ENCODE data around the gene SH3PXD2B. TPM values are rescaled to one million over a fixed set of nuclear protein-coding genes. Genes with fewer than 3 reads are reported as not detected.
A peak's percentile ranks its signal among the peaks of the same experiment; 100 is the strongest.
"Not testable (repeated sequence)": the region's sequence is repeated elsewhere in the genome, so short reads cannot be mapped to it uniquely, and the experiment has no call there.

Gene SH3PXD2B
- total RNA-seq, 1 donor from 2014 or later = 46.2 TPM

GRCh38 chr5:172294831-172295230, 159.5 kb downstream of the SH3PXD2B start:
- intact Hi-C loops (cut with DNase I) = no loop called here
- TF ChIP-seq CTCF (IDR thresholded peaks at IDR 0.05) = no peak

GRCh38 chr5:172293745-172294342, 160.5 kb downstream of the SH3PXD2B start:
- no peaks in the 10 kb centered on the region for H3K27me3 ChIP-seq
- intact Hi-C loops (cut with DNase I) = no loop called here
- ATAC-seq (peak; percentile 52), DNase-seq (no peak)
- no peak overlapping the region for H3K27ac ChIP-seq
- H3K9me3 ChIP-seq = no peaks in the 10 kb centered on the region
- H3K36me3 ChIP-seq = no peaks in the 10 kb centered on the region
- TF ChIP-seq CTCF (IDR thresholded peaks at IDR 0.05) = no peak
- H3K4me1 ChIP-seq = peaks cover 6% of the 10 kb centered on the region
- no peak overlapping the region for H3K4me3 ChIP-seq

More at GRCh38 chr5:172294831-172295230, 159.5 kb downstream of the SH3PXD2B start:
- Histone ChIP-seq H3K36me3 (no peaks in the 10 kb centered on the region), H3K27ac (no peak overlapping the region), H3K4me3 (no peak overlapping the region), H3K4me1 (peaks cover 6% of the 10 kb centered on the region), H3K9me3 (no peaks in the 10 kb centered on the region), H3K27me3 (no peaks in the 10 kb centered on the region)
- DNase-seq = no peak
- ATAC-seq = no peak

GRCh38 chr5:172293054-172293744, 161.1 kb downstream of the SH3PXD2B start:
- ATAC-seq = peak; percentile 100
- intact Hi-C loops (cut with DNase I) = no loop called here

GRCh38 chr5:172291837-172292236, 162.5 kb downstream of the SH3PXD2B start:
- intact Hi-C loops (cut with DNase I); ATAC-seq; DNase-seq: not testable (repeated sequence)

More at GRCh38 chr5:172293054-172293744, 161.1 kb downstream of the SH3PXD2B start:
- no peak overlapping the region for H3K4me3 ChIP-seq
- peaks cover 6% of the 10 kb centered on the region for H3K4me1 ChIP-seq
- H3K36me3 ChIP-seq = no peaks in the 10 kb centered on the region
- H3K27me3 ChIP-seq = no peaks in the 10 kb centered on the region
- DNase-seq = peak; percentile 71
- no peaks in the 10 kb centered on the region for H3K9me3 ChIP-seq
- H3K27ac ChIP-seq = no peak overlapping the region
- TF ChIP-seq CTCF (IDR thresholded peaks at IDR 0.05) = peak; percentile 87

GRCh38 chr5:172288465-172288864, 165.9 kb downstream of the SH3PXD2B start:
- no peaks in the 10 kb centered on the region for H3K9me3 ChIP-seq
- no peak overlapping the region for H3K27ac ChIP-seq
- peaks cover 5% of the 10 kb centered on the region for H3K4me1 ChIP-seq
- ATAC-seq (no peak), DNase-seq (no peak)
- H3K4me3 ChIP-seq = no peak overlapping the region
- no peaks in the 10 kb centered on the region for H3K36me3 ChIP-seq
- no peak for TF ChIP-seq CTCF (IDR thresholded peaks at IDR 0.05)
- intact Hi-C loops (cut with DNase I) = loop anchor here (10.0 kb wide), 1 partner anchor 184 kb away; no protein-coding TSS in a partner anchor
- no peaks in the 10 kb centered on the region for H3K27me3 ChIP-seq

More at GRCh38 chr5:172291837-172292236, 162.5 kb downstream of the SH3PXD2B start:
- not testable (repeated sequence) for H3K36me3 ChIP-seq, H3K4me3 ChIP-seq, H3K9me3 ChIP-seq, H3K4me1 ChIP-seq, H3K27me3 ChIP-seq, H3K27ac ChIP-seq

GRCh38 chr5:172287140-172287539, 167.2 kb downstream of the SH3PXD2B start:
- DNase-seq, H3K4me1 ChIP-seq, H3K4me3 ChIP-seq, H3K27ac ChIP-seq, H3K9me3 ChIP-seq, H3K27me3 ChIP-seq, H3K36me3 ChIP-seq, ATAC-seq: not testable (repeated sequence)
- intact Hi-C loops (cut with DNase I) = loop anchor here (10.0 kb wide), 1 partner anchor 182 kb away; no protein-coding TSS in a partner anchor
